ENCODE data around the gene KLF3.
"Not testable (repeated sequence)": the region's sequence is repeated elsewhere in the genome, so short reads cannot be mapped to it uniquely, and the experiment has no call there.

KLF3 gene

DNA sequence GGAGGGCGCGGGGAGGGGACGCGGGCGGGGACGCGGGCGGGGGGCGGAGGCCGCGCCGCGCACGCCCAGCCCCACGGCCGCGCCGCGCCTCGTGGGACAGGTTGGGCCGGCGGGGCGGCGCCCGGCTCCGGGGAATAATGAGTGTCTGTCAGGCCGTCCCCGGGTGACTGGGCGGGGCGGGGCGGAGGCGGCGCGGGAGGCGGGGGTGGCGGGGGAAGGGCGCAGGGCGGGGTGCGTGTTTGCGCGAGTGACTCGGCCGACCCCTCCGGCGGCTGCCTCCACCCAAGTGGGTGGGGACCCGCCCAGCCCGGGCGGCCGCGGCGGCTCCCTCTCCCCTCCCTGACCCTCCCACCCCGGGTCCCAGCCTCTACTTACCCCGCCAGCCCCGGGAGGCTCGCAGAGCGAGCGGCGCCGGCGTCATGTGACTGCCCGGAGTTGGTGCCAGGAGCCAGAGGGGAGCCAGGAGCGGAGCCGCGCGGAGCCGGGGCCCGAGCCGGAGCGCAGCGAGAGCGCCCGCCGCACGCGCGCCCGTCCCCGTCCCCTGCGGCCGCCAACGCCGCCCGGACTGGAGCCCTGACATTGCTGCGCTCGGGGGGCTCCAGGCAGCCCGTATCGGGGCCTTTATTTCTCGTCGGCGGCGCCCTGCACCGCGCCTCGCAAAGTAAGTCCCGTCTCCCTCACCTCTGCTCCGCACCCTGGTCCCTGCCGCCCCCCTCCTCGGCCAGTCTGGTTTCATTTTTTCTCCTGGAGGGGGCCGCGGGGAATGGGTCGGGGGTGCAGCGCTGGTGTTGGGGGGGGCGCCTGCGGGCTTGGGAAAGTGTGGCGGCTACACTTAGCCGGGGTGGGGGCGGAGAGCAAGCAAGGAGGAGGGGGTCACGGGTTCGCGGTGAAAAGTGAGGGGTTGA is at the start of gene KLF3:
TSS of gene KLF3 (plus strand) at position 399 of the 905 bp plus-strand sequence. CDS start 16,427 bp downstream, outside the sequence.
- DNase-seq = peak; percentile 64 to 74

DNA sequence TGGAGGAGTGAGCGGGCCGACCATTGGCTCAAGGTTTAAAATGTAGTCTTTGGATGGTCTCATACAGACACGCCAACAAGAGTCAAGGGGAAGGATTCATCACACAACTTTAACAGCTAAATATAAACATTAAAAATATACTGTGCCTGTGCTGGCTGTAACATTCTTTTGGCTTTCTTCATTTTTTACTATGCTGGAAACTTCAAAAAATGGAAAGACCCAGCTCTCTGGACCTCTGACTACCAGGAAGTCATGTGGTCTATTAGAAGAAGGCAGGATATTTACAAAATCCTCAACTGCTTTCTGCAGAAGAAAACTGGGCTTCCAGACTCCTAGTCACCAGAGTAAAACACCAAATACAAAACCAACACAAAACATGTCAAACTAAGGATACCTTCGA is 49.8 kb upstream of the KLF3 start:
- DNase-seq = no peak

DNA sequence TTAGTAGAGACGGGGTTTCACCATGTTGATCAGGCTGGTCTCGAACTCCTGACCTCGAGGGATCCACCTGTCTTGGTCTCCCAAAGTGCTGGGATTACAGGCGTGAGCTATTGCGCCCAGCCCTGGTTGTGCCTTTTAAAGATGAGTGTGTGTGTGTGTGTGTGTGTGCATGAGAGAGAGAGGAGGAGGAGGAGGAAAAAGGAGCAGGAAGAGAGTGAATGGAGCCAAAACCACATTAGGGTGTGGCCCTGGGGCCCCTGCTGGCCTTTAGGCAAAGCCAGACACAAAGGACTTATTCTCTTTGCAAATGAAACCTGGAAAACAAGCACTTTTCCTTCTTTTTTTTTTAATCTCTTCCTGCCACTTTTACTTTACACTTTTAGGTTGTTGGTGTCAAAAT is 48.2 kb upstream of the KLF3 start:
- DNase-seq = no peak

DNA sequence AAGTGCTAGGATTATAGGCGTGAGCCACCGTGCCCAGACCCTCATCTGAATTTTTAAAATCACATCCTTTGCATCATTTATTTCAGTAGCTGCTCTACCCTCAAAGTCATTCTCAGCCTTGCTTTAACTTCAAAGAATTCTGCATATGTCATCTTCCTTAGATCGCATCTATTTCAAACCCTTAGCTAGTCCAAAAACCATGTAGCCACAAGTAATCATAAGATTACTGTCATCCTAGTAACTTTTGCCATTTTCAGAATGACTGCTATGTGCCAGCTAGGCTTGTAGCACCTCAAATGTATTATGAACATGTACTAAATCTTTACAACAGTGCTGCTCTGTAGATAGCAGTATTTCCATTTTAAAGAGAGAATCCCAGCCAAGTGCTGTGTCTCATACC is 45.5 kb upstream of the KLF3 start:
- no peak for DNase-seq

DNA sequence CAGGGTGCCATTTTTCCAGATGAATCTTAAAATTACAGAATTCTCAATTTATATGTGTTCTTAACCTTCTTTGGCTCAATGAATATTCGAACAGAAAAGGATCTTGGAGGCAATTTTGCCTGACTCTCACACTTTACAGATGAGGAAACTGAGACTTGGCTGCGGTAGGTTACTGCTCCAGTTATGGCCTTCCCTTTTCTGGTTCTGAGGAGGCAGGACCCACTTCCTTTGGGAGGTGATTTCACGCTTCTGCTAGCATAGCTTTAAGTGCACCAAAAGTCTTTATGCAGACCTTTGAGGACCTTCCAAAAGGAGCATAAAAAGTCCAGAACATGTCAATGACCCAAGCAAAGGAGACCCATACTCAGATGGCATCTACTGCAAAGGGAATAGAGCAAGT is 44.7 kb upstream of the KLF3 start:
- DNase-seq = no peak

DNA sequence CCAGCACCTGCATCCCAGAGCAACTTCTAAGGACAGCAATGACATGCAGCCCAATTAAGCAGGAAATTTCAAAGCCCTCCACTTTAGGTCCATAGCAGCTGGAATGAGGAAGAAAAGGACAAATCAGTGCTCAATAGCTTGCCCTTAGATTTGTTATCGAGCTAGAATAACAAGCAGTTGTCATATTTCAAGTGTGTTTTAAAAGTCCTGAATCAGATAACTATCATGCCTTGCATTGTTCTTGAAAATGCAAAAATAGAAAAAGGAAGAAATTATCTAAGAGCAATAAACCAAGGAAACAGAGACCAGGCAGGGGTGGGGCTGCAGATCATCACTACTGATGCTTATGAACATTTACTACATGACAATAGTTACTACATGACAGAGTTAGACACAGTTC is 43.9 kb upstream of the KLF3 start:
- DNase-seq = no peak

DNA sequence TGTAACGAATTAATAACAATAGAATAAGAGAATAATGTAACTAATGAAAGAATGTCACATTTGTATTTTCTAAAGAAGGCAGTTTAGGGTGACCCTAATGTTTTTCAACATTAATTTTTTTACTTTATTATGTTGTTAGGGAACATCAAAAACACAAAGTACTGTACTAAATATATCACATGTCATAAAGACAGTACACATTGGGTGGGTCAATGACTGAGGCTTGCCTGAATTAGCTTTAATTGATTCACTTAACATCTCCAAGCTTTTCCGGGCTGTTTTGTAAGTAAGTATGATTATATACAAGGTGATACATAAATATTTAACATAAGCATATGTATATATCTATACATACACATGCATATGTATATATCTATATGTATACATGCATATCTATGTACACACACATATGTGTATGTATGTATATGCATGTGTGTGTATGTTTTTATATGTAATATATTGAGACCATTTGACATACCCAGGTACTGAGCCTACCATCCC is 43.4 kb upstream of the KLF3 start:
- no peak for DNase-seq

DNA sequence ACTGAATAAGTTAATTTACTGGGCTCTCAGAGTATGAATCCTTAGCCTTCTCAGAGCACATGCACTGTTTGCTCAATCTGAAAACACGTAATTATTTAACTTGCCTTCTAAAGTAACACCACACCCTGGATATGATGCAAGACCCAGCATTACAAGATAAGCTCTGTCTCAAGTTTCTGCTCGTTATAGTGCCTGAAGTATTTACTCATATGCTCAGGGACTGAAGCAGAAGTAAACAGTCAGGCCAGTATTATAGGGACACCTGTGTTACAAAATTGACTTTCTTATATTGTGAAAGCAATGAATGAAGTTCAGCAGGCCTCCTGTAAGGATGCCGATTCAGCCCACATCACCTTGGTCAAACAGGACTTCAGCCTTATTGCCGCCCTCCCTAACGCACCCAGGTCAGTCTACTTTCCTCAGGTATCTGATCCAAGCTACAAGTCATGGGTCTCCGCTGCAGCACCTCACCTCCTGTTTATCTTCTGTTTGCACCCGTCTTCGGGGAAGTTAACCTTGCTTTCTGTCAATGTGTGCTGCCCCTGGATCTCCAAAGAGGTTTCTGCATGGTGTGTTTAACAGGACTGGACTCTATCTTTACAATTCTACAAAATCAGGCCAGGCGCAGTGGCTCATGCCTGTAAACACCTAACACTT is 42.8 kb upstream of the KLF3 start:
- DNase-seq = peak; percentile 24 to 52

DNA sequence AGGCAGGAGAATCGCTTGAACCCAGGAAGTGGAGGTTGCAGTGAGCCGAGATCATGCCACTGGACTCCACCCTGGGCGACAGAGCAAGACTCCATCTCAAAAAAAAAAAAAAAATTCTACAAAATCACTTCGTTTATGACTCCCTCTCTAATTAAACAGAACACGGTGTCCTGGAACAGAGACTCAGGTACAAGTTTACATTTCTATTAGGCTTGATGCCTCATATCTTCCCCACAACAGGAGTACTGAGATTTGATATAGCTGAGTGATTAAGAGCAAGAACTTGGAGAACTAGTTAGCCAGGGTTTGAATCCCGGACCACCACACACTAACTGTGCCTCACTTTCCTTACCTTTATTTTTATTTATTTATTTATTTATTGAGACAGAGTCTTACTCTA is 42.2 kb upstream of the KLF3 start:
- no peak for DNase-seq

DNA sequence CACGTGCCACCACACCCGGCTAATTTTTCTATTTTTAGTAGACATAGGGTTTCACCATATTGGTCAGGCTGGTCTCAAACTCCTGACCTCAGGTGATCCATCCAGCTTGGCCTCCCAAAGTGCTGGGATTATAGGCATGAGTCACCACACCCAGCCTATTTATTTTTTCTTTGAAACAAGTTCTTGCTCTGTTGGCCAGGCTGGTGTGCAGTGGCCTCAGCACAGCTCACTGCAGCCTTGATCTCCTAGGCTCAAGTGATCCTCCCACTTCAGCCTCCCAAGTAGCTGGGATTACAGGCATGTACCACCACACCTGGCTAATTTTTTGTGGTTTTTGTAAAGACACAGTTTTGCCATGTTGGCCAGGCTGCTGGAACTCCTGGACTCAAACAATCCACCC is 41.7 kb upstream of the KLF3 start:
- DNase-seq = not testable (repeated sequence)

DNA sequence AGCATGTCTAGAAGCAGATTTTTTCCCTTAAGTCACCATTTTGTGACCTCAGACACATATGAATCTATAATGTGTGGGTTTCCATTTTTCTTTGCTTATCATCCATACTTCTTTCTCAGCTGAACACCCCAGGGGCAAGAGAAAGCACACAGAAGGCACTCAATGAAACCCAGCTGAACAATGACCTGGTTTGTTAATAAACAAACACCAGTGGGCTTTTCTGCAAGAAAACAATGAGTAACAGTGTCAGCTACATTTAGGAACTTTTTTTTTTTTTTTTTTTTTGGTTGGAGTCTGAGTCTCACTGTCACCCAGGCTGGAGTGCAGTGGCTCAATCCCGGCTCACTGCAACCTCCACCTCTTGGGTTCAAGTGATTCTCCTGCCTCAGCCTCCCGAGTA is 40.7 kb upstream of the KLF3 start:
- DNase-seq = no peak

DNA sequence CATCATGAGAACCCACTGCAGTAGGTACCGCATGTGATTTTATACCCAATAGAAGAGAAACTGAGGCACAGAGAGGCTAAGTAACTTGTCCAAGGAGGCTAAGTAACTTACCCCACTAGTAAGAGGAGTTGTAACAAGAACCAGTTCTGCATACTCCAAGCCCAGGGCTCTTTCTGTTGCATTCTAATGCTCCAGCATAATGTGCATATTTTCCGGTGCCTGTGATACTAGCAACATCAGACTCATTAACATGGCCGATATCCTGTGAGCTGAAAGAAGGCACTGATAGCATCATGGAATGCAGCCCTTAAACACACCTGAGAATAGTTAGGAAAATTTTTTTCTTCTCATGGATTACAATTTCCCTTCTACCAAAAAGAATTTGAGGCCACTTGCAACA is 39.7 kb upstream of the KLF3 start:
- no peak for DNase-seq

DNA sequence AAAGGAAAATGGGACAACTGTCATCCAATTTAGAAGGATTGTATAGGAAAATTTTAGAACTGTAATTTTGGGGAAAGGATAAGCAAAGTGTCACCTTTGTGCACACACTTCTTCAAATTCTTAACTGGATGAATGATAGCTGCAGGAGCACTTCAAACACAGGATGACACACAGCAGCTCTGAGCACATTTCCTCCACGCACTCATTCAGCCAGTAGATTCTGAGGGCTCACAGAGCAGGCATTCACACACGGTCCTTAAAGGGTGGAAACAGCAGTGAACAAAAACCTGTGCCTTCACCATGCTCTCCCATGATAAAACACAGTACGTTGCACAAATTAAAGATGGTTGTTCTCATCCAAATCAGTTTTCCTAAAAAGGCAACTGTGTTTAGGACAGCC is 38.5 kb upstream of the KLF3 start:
- no peak for DNase-seq

DNA sequence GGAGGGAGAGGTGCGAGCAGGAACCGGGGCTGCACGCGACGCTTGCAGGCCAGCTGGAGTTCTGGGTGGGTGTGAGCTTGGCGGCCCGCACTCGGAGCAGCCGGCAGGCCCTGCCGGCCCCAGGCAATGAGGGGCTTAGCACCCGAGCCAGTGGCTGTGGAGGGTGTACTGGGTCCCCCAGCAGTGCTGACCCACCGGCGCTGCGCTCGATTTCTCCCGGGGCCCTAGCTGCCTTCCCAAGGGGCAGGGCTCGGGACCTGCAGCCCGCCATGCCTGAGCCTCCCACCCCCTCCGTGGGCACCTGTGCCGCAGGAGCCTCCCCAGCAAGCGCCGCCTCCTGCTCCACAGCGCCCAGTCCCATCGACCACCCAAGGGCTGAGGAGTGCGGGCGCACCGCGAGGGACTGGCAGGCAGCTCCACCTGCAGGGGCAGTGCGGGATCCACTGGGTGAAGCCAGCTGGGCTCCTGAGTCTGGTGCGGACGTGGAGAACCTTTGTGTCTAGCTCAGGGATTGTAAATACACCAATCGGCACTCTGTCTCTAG is 37.0 kb upstream of the KLF3 start:
- not testable (repeated sequence) for DNase-seq

DNA sequence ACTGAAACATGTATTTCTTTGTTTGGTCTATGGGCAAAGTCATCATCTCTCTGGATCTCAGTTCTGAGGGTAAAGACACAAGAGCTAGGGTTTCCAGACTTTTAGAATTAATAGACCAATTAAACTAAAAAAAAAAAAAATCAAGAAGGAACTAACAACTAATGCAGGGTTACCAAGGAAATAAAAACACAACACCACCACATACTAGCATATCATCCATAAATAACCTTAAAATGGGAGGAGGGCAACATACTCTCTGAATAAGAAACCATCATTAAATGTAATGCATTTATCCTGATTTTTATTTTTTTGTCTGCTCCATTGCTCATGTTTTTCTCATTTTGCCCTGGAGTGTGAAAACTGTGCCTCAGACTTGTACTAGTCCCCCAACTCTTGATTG is 33.5 kb upstream of the KLF3 start:
- DNase-seq = no peak

DNA sequence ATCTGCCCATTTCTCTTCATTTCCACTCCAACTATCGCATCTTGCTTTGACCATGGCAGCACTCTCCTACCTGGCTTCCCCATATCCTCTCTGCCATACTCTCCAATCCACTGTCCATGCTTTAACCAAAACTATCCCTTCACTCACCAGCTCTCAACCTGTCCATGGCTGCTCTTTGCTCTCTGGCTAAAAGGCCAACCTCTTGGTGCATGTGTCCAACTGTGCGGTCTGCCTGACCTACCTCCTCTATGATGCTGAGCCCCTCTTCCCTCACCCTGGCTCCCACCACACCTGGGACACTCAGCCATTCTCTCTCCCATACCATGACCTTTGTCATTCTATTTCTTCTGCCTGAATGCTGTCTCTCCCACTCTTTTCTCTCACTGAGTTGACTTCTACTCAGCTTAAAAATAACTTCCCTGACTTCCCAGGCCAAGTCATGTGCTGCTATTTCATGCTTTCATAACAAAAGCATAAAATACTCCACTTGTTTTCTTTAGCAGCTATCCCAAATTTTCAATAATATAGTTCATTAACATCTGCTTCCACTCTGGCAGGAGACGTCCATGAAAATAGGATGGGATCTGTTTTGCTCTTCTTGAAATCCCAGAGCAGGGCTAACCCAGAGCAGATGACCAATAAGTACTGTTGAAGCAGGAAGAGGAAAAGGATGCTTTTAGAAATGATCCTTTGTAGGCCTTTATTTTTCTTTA is 29.8 kb upstream of the KLF3 start:
- no peak for DNase-seq

DNA sequence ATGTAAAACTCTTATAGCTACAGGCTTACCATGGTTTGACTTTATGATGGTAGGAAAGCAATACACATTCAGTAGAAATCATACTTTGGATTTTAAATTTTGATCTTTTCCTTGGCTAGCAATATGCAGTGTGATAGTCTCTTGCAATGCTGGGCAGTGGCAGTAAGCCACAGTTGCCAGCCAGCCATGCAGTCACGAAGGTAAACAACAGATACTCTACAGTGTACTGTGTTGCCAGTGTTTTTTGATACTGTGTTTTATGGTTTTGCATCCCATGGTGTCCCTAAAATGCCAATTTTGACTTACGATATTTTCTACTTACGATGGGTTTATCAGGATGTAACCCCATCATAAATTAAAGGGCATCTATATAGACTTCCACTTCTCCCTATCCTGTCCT is 24.8 kb upstream of the KLF3 start:
- no peak for DNase-seq

DNA sequence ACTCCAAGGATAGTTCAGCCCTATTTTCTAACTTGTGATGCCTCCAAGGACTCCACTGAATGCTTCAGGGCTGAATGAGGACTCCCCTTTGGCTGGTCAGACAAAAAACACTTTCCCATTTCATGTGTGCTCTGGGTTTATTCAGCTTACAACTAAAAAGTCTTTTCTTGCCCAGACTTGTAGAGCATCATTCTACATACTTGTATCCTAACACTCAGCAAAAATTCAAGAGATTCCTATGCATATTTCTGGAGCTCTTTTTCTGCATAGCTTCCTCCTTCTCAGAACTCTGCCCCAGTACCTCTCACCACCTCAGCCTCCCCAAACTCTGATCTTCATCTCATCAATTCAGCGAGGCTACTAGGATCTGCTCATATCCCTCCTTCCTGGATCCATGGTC is 22.2 kb upstream of the KLF3 start:
- DNase-seq = no peak

DNA sequence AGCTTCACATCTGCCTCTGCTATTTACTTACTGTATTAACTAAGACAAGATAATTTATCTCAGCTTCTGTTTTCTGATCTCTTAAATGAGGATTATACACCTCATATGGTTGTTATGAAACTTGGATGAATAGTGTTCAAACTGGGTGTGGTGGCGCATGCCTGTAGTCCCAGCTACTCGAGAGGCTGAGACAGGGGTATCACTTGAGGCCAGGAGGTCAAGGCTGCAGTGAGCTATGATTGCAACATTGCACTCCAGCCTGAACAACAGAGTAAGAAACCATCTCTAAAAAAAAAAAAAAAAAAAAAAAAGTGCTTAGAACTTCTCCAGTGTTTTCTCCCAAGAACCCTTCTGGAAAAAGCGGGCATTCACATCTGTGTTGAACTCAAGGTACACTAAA is 19.8 kb upstream of the KLF3 start:
- no peak for DNase-seq

DNA sequence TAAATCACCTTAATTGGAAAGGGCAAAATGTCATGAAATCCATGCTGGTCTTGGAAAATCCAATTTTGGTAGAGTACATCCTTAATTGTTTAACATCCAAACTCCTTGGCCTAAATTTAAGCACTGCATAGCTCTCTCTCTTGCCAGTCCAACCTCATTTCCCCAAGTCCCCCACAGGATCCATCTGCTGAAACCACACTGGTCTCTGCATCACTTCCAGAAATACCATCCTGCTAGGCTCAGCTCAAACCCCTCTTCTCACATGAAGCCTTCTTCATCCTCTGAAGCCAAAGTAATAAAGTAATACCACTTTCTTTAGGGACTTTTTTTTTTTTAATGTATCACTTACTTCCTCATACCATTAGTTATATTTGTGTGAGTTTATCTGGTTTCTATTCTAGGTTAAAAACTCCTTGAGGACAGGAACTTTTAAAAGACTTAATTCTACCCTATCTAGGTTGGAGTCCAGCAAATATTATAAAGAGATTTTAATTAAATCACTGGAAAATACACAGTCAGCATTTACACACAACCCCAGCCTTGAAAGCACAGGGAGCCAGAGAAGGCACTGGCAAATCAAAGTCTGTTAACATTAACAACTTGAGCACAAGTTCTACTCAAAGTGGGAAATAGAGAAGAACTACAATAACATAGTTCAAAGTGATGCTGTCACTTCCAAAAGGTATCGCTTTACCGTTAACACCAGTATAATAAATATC is 16.7 kb upstream of the KLF3 start:
- DNase-seq = no peak

DNA sequence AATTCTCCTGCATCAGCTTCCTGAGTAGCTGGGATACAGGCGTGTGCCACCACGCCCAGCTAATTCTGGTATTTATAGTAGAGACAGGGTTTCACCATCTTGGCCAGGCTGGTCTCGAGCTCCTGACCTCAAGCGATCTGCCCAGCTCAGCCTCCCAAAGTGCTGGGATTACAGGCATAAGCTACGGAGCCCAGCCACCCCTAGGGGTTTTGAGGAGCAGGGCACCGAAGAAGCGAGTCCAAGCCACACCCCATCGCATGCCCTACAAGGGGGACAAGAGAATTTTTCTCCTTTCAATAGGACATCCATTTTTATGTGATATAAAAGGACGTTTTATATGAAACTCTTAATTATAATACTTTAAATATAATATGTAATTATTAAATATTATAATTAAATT is 13.9 kb upstream of the KLF3 start:
- DNase-seq = no peak

DNA sequence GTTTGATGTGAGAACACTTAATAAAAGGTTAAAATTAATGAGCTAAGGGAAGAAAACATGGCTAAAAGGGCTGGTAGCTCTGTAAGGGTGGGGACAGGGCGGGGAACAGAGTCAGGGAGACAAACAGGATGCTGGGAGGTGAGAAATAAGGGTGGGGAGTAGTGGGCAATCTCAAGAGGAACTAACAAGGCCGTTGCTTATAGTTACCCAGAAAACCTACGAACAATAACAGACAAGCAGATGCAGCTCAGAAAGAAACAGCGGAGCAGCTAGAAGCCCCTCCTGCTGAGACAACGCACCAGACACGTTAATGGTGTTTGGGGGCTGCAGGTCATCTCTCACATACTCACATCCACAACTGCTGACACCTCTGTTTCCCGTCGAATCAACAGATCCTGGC is 9.7 kb upstream of the KLF3 start:
- DNase-seq = no peak

DNA sequence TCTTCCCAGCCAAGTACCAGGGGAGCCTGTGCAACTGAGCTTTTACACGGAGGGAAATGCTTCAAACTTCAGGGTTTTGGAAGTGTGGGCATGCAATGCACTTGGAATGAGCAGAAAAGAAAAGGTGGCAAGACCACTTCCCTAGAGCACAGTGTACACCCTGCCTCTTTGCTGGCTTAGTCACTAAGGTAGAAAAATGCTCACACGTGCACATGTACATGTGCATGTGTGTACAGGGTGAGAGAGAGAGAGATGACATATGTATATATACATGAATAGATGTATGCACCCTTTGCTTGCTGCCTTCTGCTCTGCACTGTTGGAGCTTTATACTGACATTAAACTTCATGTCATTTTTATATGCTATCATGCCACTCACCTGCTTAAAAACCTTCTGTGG is 7.9 kb upstream of the KLF3 start:
- DNase-seq = no peak

All from AML-193 (cell line).